HG02884 (cell line): Measurements from ENCODE around the gene PKD1.

Experiments
- ATAC-seq: cut with Tn5 transposase; IDR thresholded peaks from one replicate; pipeline ENCODE4 v1.9.1; 2021; ENCODE audit warnings: mild to moderate bottlenecking, moderate library complexity; ENCODE audit not compliant: unreplicated experiment

PKD1 gene

GRCh38 chr16:2090777-2091546, 44.7 kb downstream of the PKD1 start:
- no peak for ATAC-seq

GRCh38 chr16:2090481-2090776, 45.3 kb downstream of the PKD1 start:
- ATAC-seq = no peak

GRCh38 chr16:2089706-2090480, 45.8 kb downstream of the PKD1 start:
- no peak for ATAC-seq

GRCh38 chr16:2088759-2089358, 46.8 kb downstream of the PKD1 start:
- no peak for ATAC-seq

- no peak for ATAC-seq
Observed at GRCh38 chr16:2087748-2088631, 47.7 kb downstream of the PKD1 start.

- no peak for ATAC-seq
Observed at GRCh38 chr16:2086812-2087747, 48.6 kb downstream of the PKD1 start.

- ATAC-seq = no peak
Observed at GRCh38 chr16:2086106-2086742, 49.5 kb downstream of the PKD1 start.

GRCh38 chr16:2085669-2086068, 50.0 kb downstream of the PKD1 start:
- no peak for ATAC-seq

GRCh38 chr16:2084895-2085625, 50.6 kb downstream of the PKD1 start:
- no peak for ATAC-seq

GRCh38 chr16:2083876-2084780, 51.6 kb downstream of the PKD1 start:
- ATAC-seq = no peak

GRCh38 chr16:2083409-2083808, 52.3 kb downstream of the PKD1 start:
- ATAC-seq = no peak

GRCh38 chr16:2082983-2083364, 52.7 kb downstream of the PKD1 start:
- ATAC-seq = no peak

- no peak for ATAC-seq
Observed at GRCh38 chr16:2082171-2082982, 53.3 kb downstream of the PKD1 start.

- no peak for ATAC-seq
Observed at GRCh38 chr16:2081201-2082084, 54.3 kb downstream of the PKD1 start.

GRCh38 chr16:2079991-2080390, 55.7 kb downstream of the PKD1 start:
- no peak for ATAC-seq

GRCh38 chr16:2079311-2079800, 56.3 kb downstream of the PKD1 start:
- no peak for ATAC-seq
